Posterior cingulate gyrus (tissue), 11 donors: ENCODE data around the gene PRDX1.
A peak's percentile ranks its signal among the peaks of the same experiment; 100 is the strongest.
"Not testable (repeated sequence)": the region's sequence is repeated elsewhere in the genome, so short reads cannot be mapped to it uniquely, and the experiment has no call there.

Experiments
- DNase-seq, 10 donors: peaks; one replicate each; pipeline versions ENCODE4 v3.0.0 to v3.0.0-alpha.2; 2020 to 2021; ENCODE audit warnings: mixed read lengths in 3 of 10
- intact Hi-C: fragments of 100-400 bp; cut with DNase I; formaldehyde crosslinking; loops from one replicate; pipeline ENCODE4 v1.15.1; 2023

PRDX1 gene

DNA sequence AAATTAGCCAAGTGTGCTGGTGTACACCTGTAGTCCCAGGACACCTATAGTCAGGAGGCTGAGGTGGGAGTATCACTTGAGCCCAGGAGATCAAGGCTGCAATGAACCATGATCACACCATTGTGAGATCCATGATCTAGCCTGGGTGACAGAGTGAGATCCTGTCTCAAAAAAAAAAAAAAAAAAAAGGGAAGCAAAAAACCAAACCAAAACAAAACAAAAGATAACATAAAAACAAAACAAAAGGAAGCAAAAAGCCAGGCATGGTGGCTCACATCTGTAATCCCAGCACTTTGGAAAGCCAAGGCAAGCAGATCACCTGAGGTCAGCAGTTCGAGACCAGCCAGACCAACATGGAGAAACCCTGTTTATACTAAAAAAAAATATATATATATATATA lies 19.5 kb upstream of the PRDX1 start:
- intact Hi-C loops, result no loop called here
- no peak for DNase-seq

DNA sequence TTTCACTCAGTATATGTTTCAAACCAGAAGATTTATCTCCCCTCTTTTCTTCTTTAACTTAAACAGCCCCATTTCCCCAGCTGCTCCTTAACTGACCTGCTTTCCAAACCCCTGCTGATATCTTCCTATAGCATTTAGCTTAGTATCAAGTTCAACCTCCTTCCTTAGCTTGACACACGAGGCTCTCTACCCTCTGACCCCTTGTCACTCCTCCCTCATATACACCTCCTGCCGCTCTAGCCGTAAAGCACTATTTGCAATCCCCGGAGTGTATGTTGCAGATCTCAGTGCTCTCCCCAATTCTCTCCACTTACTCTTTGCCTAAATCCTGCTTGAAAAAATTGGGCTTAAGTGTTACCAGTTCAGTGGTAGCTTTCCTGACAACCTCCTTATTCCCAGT lies 15.2 kb upstream of the PRDX1 start:
- DNase-seq, result no peak
- intact Hi-C loops, result no loop called here

DNA sequence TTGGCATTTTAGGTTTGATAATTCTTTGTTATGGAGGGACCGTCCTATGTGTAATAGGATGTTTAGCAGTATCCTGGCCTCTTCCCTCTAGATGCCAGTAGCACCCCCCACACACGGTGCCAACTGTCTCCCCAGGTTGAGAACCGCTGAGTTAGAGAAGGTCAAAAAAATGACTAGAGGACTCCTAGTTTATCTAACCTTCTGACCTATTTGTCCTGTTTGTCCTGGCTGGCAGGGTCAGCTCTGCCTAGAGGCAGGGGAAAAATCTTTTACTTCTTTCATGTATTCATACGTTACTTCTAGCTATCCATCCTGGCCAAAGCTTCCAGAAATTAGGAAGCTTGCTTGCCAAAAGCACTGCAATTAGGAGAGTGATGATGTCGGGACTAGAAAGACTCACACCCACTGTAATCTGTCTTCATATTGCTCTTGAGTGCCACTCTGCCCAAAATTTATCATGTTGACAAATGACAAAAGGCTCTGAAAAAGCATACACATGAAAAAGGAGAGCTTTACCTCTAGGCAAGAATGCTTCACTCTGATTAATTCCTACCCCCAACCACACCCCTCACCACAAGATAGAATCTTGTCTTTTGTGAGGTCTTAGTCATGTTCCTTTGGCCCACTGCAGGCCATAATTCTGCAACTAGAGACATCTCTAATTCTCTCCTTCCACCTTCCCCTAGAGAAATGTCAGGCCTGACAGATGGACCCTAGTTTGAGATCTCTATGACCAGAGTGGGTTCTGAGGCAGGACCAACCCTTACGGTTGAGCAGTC lies 14.5 kb upstream of the PRDX1 start:
- no peak for DNase-seq

DNA sequence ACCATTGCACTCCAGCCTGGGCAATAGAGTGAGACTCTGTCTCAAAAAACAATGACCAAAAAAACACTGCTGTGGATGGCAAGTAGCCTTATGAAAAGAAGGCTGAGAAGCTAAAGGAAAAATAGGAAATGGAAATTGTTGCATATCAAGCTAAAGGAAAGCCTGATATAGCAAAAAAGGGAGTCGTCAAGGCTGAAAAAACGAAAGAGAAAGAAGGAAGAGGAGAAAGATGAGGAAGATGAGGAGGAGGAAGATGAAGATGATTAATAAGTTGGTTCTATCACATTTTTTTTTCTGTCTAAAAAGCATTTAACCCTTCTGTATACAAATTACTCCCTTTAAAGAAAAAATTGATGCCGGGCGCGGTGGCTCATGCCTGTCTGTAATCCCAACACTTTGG lies 10.2 kb upstream of the PRDX1 start:
- intact Hi-C loops, result no loop called here

More for the DNA sequence above, 14.5 kb upstream of the PRDX1 start:
- intact Hi-C loops, result no loop called here

DNA sequence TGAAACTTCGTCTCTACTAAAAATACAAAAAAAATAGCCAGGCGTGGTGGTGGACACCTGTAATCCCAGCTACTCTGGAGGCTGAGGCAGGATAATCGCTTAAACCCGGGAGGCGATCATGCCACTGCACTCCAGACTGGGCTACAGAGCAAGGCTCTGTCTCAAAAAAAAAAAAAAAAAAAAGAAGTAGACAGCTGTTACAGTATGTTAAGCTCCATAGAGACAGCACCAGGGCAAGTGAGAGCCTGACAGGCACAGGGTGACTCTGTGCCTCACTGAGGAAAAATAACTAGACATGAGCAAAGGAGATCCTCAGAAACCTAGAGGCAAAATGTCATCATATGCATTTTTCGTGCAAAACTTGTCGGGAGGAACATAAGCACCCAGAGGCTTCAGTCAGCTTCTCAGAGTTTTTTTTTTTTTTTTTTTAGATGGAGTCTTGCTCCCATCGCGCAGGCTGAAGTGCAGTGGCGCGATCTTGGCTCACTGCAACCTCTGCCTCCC lies 9.0 kb upstream of the PRDX1 start:
- no peak for DNase-seq
- intact Hi-C loops, result no loop called here

More for the DNA sequence above, 10.2 kb upstream of the PRDX1 start:
- DNase-seq, result no peak

DNA sequence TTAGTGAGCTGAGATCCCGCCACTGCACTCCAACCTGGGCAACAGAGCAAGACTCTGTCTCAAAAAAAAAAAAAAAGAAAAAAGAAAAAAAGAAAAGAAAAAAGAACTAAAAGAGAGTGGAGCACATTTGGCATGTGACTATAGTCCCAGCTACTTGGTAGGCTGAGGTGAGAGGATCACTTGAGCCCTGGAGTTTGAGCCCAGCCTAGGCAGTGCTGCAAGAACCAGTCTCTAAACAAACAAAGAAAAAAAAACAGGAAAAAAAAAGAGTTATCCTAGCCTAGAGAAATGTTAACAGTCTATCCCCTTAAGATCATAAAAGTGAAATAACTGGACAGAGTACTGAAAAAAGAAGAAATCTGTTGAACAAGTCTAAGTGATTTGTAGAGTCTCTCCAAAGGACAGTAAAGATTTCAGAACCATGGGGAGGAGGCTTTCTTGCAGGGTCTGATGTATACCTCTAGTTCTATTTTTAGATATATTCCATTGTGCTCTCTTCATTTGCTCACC lies 4.5 kb upstream of the PRDX1 start:
- no peak for DNase-seq
- intact Hi-C loops, result no loop called here

DNA sequence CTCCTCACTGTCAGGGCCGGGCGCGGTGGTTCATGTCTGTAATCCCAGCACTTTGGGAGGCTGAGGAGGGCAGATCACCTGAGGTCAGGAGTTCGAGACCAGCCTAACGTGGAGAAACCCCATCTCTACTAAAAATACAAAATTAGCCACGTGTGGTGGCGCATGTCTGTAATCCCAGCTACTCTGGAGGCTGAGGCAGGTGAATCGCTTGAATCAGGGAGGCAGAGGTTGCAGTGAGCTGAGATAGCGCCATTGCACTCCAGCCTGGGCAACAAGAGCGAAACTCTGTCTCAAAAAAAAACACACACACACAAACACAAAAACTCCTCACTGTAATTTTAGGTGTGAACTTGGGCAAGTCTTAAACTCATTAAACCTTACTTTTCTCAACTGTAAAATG lies 2.3 kb upstream of the PRDX1 start:
- intact Hi-C loops, DNase-seq: not testable (repeated sequence)

DNA sequence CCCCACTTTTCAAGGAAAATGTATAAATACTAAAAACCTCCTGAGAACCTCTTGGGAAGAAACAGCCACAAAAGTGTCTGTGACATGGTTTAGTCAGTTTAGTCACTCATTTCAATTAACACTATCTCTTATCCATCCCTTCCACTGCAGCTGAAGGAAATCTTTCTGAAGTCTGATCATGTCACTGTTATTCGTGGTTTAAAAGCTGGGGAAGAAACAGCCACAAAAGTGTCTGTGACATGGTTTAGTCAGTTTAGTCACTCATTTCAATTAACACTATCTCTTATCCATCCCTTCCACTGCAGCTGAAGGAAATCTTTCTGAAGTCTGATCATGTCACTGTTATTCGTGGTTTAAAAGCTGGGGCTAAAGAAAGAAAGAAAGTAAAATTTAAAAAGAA lies 1.8 kb upstream of the PRDX1 start:
- intact Hi-C loops, DNase-seq: not testable (repeated sequence)

DNA sequence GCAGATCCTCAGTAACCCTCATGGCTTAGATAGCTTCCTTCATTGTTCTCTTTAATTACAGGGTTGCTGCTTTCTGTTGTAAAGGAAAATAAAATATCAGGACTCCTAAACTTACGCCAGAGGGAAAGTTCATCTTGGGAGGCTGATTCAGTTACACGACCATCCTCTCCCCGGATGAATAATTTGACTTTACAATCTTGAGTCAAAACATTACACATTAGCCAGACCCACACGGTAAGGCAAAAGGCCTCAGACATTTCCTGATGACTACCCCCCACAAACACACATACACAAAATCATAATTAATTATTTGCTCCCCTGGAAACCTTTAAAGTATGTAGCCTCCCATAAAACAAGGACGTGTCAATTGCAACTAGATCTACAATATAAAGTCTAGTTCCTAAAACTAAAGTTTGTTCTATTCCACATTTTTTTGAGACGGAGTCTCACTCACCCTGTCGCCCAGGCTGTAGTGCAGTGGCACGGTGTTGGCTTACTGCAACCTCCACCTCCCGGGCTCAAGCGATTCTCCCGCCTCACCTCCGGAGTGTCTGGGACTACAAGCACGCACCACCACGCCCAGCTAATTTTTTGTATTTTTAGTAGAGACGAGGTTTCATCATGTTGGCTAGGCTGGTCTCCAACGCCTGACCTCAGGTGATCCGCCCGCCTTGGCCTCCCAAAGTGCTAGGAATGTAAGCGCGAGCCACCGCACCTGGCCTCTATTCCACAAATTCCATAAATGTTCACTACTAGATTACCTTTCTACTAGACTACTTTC lies 830 bp upstream of the PRDX1 start:
- no peak for DNase-seq
- intact Hi-C loops, result no loop called here

DNA sequence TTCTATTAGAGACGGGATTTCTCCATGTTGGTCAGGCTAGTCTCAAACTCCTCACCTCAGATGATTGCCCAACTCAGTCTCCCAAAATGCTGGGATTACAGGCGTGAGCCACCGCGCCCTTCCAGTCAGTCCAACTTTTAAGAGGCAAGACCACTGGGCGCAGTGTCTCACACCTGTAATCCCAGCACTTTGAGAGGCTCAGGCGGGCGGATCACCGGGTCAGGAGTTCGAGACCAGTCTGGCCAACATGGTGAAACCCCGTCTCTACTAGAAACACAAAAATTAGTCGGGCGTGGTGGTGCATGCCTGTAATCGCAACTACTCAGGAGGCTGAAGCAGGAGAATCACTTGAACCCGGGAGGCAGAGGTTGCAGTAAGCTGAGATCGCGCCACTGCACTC lies 1.9 kb downstream of the PRDX1 start:
- peak in 1 of 10 donors; percentile 81 for DNase-seq
- intact Hi-C loops, result loop anchor here (2.0 kb wide), 1 partner anchor 31 kb away; the partner anchor contains the start of gene AKR1A1

DNA sequence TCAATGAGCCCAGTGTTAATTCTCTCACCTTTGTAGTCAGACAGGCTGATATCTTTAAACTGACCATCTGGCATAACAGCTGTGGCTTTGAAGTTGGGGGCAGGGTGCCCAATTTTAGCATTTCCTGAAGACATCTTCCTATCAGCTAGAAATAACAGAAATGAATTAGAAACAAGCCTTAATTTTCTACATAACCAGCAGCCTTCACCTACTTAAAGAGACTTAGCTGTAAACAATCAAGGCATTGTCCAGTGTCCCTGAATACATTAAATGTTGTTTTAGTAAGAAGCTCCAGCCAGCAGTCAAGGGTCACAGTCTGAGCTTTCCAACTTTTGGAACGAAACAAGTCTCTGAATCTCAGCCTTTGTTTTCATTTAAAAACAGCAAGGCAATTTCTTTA lies 2.8 kb downstream of the PRDX1 start:
- no peak for DNase-seq
- intact Hi-C loops, result no loop called here

DNA sequence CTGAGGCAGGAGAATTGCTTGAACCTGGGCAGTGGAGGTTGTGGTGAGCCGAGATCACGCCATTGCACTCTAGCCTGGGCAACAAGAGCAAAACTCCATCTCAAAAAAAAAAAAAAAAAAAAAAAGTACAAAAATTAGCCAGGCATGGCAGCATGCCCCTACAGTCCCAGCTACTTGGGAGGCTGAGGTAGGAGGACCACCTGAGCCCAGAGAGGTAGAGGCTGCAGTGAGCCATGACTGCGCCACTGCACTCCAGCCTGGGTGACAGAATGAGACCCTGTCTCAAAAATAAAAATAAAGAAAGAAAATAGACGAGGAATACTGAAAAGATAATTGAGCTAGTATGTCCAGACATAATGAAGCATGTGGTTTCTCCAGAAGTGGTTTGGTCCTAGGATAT lies 3.3 kb downstream of the PRDX1 start:
- DNase-seq, intact Hi-C loops: not testable (repeated sequence)

DNA sequence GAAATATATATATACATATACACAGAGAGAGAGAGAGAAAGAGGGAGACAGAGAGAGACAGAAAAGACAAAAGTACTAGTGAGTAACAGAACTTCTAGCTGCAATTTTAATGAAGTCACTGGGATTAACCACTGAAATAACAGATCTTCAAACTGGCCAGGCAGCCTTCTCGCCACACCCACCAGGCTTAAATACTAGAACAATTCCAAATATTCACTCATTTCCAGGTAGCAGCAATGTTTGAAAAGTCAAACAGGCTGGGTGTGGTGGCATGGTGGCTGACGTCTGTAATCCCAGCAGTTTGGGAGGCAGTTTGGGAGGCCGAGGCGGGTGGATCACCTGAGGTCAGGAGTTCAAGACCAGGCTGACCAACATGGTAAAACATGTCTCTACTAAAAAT lies 5.2 kb downstream of the PRDX1 start:
- intact Hi-C loops, result no loop called here
- DNase-seq, result no peak

DNA sequence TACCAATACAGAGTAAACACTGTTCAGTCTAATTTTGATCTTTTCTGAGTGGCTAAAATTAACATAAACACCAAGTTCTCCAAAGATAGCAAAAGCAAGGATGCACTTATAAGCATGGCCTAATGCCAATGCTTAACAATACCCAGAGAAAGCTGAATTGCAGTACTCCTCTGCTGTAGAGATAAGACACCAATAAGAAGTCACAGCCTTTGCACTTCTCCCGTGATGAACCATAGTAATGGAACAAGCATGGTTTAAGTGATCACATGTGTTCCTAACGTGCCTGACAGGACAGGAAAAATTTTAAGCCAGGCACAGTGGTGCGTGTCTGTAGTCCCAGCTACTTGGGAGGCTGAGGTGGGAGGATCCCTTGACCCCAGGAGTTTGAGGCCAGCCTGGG lies 5.6 kb downstream of the PRDX1 start:
- intact Hi-C loops, result no loop called here
- no peak for DNase-seq

DNA sequence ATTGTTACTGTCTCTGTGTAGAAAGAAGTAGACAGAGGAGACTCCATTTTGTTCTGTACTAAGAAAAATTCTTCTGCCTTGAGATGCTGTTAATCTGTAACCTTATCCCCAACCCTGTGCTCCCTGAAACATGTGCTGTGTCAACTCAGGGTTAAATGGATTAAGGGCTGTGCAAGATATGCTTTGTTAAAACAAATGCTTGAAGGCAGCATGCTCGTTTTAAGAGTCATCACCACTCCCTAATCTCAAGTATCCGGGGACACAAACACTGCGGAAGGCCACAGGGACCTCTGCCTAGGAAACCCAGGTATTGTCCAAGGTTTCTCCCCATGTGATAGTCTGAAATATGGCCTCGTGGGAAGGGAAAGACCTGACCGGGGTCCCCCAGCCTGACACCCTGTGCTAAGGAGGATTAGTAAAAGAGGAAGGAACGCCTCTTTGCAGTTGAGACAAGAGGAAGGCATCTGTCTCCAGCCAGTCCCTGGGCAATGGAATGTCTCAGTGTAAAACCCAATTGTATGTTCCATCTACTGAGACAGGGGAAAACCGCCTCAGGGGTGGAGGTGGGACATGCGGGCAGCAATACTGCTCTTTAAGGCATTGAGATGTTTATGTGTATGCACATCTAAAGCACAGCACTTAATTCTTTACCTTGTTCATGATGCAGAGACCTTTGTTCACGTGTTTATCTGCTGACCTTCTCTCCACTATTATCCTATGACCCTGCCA lies 8.0 kb downstream of the PRDX1 start:
- intact Hi-C loops, result loop anchor here (5.0 kb wide), 1 partner anchor 59 kb away; no protein-coding TSS in a partner anchor

DNA sequence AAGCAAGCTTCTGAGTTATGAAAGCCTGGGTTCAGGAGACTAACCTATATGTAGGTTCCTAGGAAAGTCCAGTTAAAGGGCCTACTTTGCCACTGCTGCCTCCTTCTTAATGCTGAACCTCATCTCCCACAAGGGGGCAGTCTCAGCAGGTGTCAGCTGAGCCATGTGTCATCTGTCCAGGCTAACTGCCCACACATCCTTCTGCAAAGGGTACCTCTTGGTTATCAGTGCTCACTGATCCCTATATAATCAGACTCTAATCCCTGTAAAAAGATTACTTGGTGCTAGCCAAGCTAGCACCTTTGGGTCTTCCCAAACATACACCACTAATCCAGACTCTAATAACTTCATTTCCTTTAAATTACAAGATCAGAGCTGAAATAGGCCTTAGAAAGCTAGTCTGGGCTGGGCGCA lies 9.0 kb downstream of the PRDX1 start:
- DNase-seq, result peak in 6 of 10 donors; percentile 47 to 89 (median 57)
- intact Hi-C loops, result loop anchor here (5.0 kb wide), 1 partner anchor 60 kb away; no protein-coding TSS in a partner anchor

More for the DNA sequence above, 8.0 kb downstream of the PRDX1 start:
- DNase-seq, result peak in 1 of 10 donors; percentile 20

DNA sequence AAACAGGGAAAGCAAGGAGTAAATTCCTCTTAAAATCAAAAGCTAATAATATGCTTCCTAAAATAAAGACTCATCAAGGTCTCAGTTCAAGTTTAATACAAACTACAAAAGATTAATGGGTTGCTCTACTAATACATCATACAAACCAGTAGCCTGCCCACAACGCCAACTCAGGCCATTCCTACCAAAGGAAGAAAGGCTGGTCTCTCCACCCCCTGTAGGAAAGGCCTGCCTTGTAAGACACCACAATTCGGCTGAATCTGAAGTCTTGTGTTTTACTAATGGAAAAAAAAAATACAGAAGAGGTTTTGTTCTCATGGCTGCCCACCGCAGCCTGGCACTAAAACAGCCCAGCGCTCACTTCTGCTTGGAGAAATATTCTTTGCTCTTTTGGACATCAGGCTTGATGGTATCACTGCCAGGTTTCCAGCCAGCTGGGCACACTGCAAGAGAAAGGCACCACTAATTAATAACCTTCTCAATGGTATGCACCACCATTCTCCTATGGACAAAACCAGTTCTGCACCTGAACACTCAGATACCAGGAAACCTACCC lies 10.6 kb downstream of the PRDX1 start:
- peak in 2 of 10 donors; percentile 66 to 87 for DNase-seq
- intact Hi-C loops, result loop anchor here (5.0 kb wide), 1 partner anchor 61 kb away; no protein-coding TSS in a partner anchor

DNA sequence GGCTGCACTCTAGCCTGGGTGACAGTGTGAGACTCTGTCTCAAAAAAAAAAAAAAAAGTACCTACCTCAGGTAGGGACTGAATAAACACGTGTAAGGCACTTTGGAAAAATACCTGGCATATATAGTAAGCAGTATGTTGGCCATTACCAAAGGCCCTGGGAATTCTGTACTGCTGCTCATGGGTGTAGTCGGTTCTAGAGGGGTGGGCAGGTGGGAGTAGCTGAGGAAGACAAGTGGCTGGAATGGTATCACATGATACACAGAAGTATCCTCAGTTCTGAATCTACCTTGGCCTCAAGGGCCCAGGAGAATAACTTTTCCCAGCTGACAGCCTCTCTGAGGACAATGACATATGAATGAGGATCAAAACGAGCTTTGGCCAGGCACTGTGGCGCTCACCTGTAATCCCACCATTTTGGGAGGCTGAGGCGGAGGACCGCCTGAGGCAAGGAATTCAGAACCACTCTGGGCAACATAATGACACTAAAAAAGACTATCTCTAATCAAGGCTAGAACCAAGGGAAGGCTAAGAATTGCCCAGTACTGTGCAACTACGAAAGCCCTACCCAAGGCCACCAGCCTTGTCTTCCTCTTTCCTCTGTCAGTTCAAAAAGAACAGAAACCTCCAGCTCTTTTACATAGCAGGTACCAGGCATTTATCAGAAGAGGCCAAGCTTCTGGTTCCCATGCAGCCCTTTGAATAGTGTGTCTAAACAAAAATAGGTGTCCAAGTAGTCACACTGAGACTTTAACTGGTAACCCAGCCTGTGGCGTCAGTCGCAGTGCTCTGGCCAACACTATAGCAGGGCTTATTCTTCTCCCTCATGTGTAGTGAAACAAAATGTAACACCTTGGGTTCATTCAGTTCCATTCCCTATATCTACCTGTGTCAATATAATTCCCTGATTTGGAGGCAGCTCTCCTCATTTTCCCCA lies 11.4 kb downstream of the PRDX1 start:
- intact Hi-C loops, result loop anchor here (5.0 kb wide), 1 partner anchor 62 kb away; no protein-coding TSS in a partner anchor
- DNase-seq, result peak in 1 of 10 donors; percentile 40
